Caco-2 (cell line): ENCODE data around the gene DOK3. TPM values are rescaled to one million over a fixed set of nuclear protein-coding genes. Genes with fewer than 3 reads are reported as not detected.
A peak's percentile ranks its signal among the peaks of the same experiment; 100 is the strongest.
"Not testable (repeated sequence)": the region's sequence is repeated elsewhere in the genome, so short reads cannot be mapped to it uniquely, and the experiment has no call there.

Experiments used
- BruUV-seq: library from RNA; stranded (reverse); fragments of 400-500 nt; replicated peaks from 2 replicates; lab custom pipeline; 2021; lab: Mats Ljungman, UMichigan
- CTCF ChIA-PET: fragments of 300-600 bp; sonication (Branson Sonifier 250); formaldehyde crosslinking; loops from one replicate; lab custom pipeline; 2022; ENCODE audit warnings: antibody characterized with exemption; lab: Charles Lee
- POLR2A ChIA-PET: fragments of 300-600 bp; sonication (Branson Sonifier 250); formaldehyde crosslinking; loops from one replicate; lab custom pipeline; 2022; ENCODE audit warnings: antibody characterized with exemption; lab: Charles Lee
- DNase-seq, 2 experiments: peaks; one replicate each; pipeline versions ENCODE4 v3.0.0 to v3.0.0-alpha.2; 2020 to 2022
- H3K27me3 ChIP-seq: replicated peaks from 2 replicates; pipeline ENCODE4 v1.6.0; 2011; ENCODE audit warnings: low read length; ENCODE audit not compliant: control insufficient read depth, insufficient read depth
- H3K36me3 ChIP-seq: 2 replicates; pipeline ENCODE4 v1.5.1; 2011; ENCODE audit warnings: low read length; ENCODE audit not compliant: control insufficient read depth, insufficient read depth
- H3K4me1 ChIP-seq: fragments of 250-450 bp; sonication (Bioruptor Pico); 2 replicates; pipeline ENCODE4 v1.5.1; 2020; ENCODE audit warnings: mild to moderate bottlenecking
- H3K4me3 ChIP-seq: 2 replicates; pipeline ENCODE4 v1.5.1; 2011; ENCODE audit warnings: low read depth, mild to moderate bottlenecking, control low read depth, low read length
- H3K9me3 ChIP-seq: fragments of 250-450 bp; sonication (Bioruptor Pico); 2 replicates; pipeline ENCODE4 v1.5.1; 2020; ENCODE audit warnings: mild to moderate bottlenecking, moderate library complexity
- H3K27ac Mint-ChIP-seq: one replicate; pipeline ENCODE4 v1.8.0; 2022; ENCODE audit warnings: mixed read lengths; ENCODE audit not compliant: unreplicated experiment
- H3K27me3 Mint-ChIP-seq: one replicate; pipeline ENCODE4 v1.8.0; 2022; ENCODE audit warnings: mixed read lengths; ENCODE audit not compliant: insufficient read depth, unreplicated experiment
- H3K36me3 Mint-ChIP-seq: one replicate; pipeline ENCODE4 v1.8.0; 2022; ENCODE audit warnings: mild to moderate bottlenecking, mixed read lengths; ENCODE audit not compliant: insufficient read depth, unreplicated experiment
- H3K4me1 Mint-ChIP-seq: one replicate; pipeline ENCODE4 v1.8.0; 2022; ENCODE audit warnings: low read depth, mixed read lengths; ENCODE audit not compliant: unreplicated experiment
- H3K4me3 Mint-ChIP-seq: one replicate; pipeline ENCODE4 v1.8.0; 2022; ENCODE audit warnings: mild to moderate bottlenecking, moderate library complexity, mixed read lengths; ENCODE audit not compliant: unreplicated experiment
- H3K9me3 Mint-ChIP-seq: one replicate; pipeline ENCODE4 v1.8.0; 2022; ENCODE audit warnings: mixed read lengths; ENCODE audit not compliant: unreplicated experiment
- intact Hi-C: fragments of 100-400 bp; cut with micrococcal nuclease; formaldehyde crosslinking; loops from one replicate; pipeline ENCODE4 v1.10.0; 2022; ENCODE audit not compliant: unreplicated experiment
- total RNA-seq: library from RNA; stranded (reverse); gene quantifications from 2 replicates; pipeline ENCODE4 v1.2.3, GENCODE V29; 2022
- TF ChIP-seq, protein P1 (sequence below), 2 experiments: fragments of 200-600 bp in 1 of 2; IDR thresholded peaks; 1 replicate in 1 of 2; 2 replicates in 1 of 2; pipeline versions ENCODE4 v1.5.1 to v1.8.0; 2011 to 2022; ENCODE audit warnings: antibody characterized with exemption in 1 of 2, control low read depth in 1 of 2, inconsistent platforms in 1 of 2, low read depth in 1 of 2, low read length in 1 of 2, mild to moderate bottlenecking in 1 of 2, moderate library complexity in 1 of 2; ENCODE audit not compliant: insufficient read depth in 1 of 2, severe bottlenecking in 1 of 2, unreplicated experiment in 1 of 2

Gene DOK3
- total RNA-seq, 1 experiment from 2014 or later: 7.9 TPM

GRCh38 chr5:177537389-177538361 lies 28.0 kb upstream of the DOK3 start:
- Histone ChIP-seq H3K4me3 (no peak overlapping the region), H3K27me3 (no peaks in the 10 kb centered on the region), H3K36me3 (0 out of 2 replicates have a peak, but pooled peaks cover 2% of the 10 kb centered on the region), H3K9me3 (no peaks in the 10 kb centered on the region), H3K4me1 (peaks cover 8% of the 10 kb centered on the region)
- DNase-seq: peak in 1 of 2 experiments; percentile 23
- ChIA-PET CTCF (no interaction called here), POLR2A (interaction anchor here (0.5 to 0.6 kb wide), 2 partner anchors 22 to 608 kb away, joined by 3 read pairs; no protein-coding TSS in a partner anchor)
- peak overlapping the region; percentile 20 for H3K27ac Mint-ChIP-seq
- H3K36me3 Mint-ChIP-seq: peaks cover 17% of the 10 kb centered on the region
- peaks cover 7% of the 10 kb centered on the region for H3K4me1 Mint-ChIP-seq
- no TSS peak for BruUV-seq
- H3K9me3 Mint-ChIP-seq: no peaks in the 10 kb centered on the region
- TF ChIP-seq, protein P1, sequence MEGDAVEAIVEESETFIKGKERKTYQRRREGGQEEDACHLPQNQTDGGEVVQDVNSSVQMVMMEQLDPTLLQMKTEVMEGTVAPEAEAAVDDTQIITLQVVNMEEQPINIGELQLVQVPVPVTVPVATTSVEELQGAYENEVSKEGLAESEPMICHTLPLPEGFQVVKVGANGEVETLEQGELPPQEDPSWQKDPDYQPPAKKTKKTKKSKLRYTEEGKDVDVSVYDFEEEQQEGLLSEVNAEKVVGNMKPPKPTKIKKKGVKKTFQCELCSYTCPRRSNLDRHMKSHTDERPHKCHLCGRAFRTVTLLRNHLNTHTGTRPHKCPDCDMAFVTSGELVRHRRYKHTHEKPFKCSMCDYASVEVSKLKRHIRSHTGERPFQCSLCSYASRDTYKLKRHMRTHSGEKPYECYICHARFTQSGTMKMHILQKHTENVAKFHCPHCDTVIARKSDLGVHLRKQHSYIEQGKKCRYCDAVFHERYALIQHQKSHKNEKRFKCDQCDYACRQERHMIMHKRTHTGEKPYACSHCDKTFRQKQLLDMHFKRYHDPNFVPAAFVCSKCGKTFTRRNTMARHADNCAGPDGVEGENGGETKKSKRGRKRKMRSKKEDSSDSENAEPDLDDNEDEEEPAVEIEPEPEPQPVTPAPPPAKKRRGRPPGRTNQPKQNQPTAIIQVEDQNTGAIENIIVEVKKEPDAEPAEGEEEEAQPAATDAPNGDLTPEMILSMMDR (IDR thresholded peaks at IDR 0.05; ENCODE audit: insufficient read depth in 1 of 2, low read depth in 1 of 2, low read length in 1 of 2, severe bottlenecking in 1 of 2, unreplicated experiment in 1 of 2): no peak
- intact Hi-C loops: no loop called here
- H3K27me3 Mint-ChIP-seq: no peaks in the 10 kb centered on the region
- no peak overlapping the region for H3K4me3 Mint-ChIP-seq

- no peaks in the 10 kb centered on the region for H3K9me3 Mint-ChIP-seq
- DNase-seq: peak in 1 of 2 experiments; percentile 31
- no peaks in the 10 kb centered on the region for H3K27me3 Mint-ChIP-seq
- H3K4me1 Mint-ChIP-seq: peaks cover 7% of the 10 kb centered on the region
- Histone ChIP-seq H3K4me3 (no peak overlapping the region), H3K4me1 (peaks cover 8% of the 10 kb centered on the region), H3K9me3 (no peaks in the 10 kb centered on the region), H3K36me3 (peaks cover 2% of the 10 kb centered on the region; the same call in 1 of the 2 replicates), H3K27me3 (no peaks in the 10 kb centered on the region)
- intact Hi-C loops: no loop called here
- TF ChIP-seq, protein P1 (IDR thresholded peaks at IDR 0.05; ENCODE audit: insufficient read depth in 1 of 2, low read depth in 1 of 2, low read length in 1 of 2, severe bottlenecking in 1 of 2, unreplicated experiment in 1 of 2): no peak
- POLR2A ChIA-PET: no interaction called here
- peaks cover 28% of the 10 kb centered on the region for H3K36me3 Mint-ChIP-seq
- BruUV-seq: no TSS peak
- no peak overlapping the region for H3K4me3 Mint-ChIP-seq
- H3K27ac Mint-ChIP-seq: peak overlapping the region; percentile 42
- CTCF ChIA-PET: no interaction called here
These were observed 26.8 kb upstream of the DOK3 start for GRCh38 chr5:177536386-177536785.

DNA sequence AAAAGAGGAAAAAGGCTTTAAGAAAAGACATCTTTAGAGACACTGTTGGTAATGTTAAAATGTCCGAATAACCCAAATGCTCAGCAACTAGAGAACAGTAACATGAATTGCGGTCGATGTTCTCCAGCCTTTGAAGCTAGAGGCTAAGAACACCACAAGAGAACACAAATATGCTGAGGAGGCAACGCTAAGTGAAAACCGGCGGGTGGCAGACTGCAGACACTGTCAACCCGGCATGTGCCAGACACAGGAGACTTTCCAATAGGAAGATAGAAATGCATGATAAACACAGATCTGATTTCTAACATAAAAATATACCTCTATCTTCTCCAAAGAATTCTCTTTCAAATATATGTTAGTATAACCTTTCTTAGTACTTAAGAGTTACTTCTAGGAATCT lies 25.5 kb upstream of the DOK3 start:
- no TSS peak for BruUV-seq
- intact Hi-C loops: no loop called here

DNA sequence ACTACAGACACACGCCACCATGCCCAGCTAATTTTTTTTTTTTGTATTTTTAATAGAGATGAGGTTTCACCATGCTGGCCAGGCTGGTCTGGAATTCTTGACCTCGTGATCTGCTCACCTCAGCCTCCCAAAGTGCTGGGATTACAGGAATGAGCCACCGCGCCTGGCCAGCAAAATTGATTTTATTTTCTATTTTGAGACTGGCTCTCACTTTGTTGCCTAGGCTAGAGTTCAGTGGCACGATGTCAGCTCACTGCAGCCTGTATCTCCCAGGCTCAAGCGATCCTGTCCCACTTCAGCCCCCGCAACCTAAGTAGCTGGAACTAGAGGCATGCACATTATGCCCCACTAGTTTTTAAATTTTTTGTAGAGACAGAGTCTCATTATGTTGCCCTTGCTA lies 24.8 kb upstream of the DOK3 start:
- H3K27me3 Mint-ChIP-seq, H3K4me3 Mint-ChIP-seq, H3K9me3 Mint-ChIP-seq, H3K4me1 Mint-ChIP-seq, H3K27me3 ChIP-seq, H3K27ac Mint-ChIP-seq, BruUV-seq, POLR2A ChIA-PET, intact Hi-C loops, H3K36me3 ChIP-seq, H3K4me1 ChIP-seq, H3K4me3 ChIP-seq, H3K9me3 ChIP-seq: not testable (repeated sequence)
- CTCF ChIA-PET: interaction anchor here (0.7 kb wide), 1 partner anchor 35 kb away, joined by 3 read pairs; no protein-coding TSS in a partner anchor
- DNase-seq: peak in 1 of 2 experiments; percentile 3
- H3K36me3 Mint-ChIP-seq: peaks cover 34% of the 10 kb centered on the region

More for the DNA sequence above, 25.5 kb upstream of the DOK3 start:
- Histone ChIP-seq H3K4me1 (peaks cover 8% of the 10 kb centered on the region), H3K36me3 (peaks cover 2% of the 10 kb centered on the region), H3K27me3 (no peaks in the 10 kb centered on the region), H3K9me3 (no peaks in the 10 kb centered on the region), H3K4me3 (no peak overlapping the region)
- Mint-ChIP-seq H3K27me3 (no peaks in the 10 kb centered on the region), H3K9me3 (no peaks in the 10 kb centered on the region), H3K4me3 (no peak overlapping the region), H3K36me3 (peaks cover 33% of the 10 kb centered on the region), H3K27ac (no peak overlapping the region), H3K4me1 (peaks cover 7% of the 10 kb centered on the region)
- POLR2A ChIA-PET: no interaction called here
- DNase-seq: peak in 1 of 2 experiments; percentile 12
- TF ChIP-seq, protein P1 (IDR thresholded peaks at IDR 0.05; ENCODE audit: insufficient read depth in 1 of 2, low read depth in 1 of 2, low read length in 1 of 2, severe bottlenecking in 1 of 2, unreplicated experiment in 1 of 2): no peak
- CTCF ChIA-PET: interaction anchor here (0.7 kb wide), 1 partner anchor 35 kb away, joined by 3 read pairs; no protein-coding TSS in a partner anchor
